CD4-positive, alpha-beta T cell treated with Interleukin-2 at 100 ng/mL for 4 hours (primary cell): ENCODE results near the gene FYCO1.
A peak's percentile ranks its signal among the peaks of the same experiment; 100 is the strongest.

Experiments
- DNase-seq: peaks from one replicate; pipeline ENCODE4 v3.0.0-alpha.2; 2020; ENCODE audit warnings: low spot score

The FYCO1 gene

DNA sequence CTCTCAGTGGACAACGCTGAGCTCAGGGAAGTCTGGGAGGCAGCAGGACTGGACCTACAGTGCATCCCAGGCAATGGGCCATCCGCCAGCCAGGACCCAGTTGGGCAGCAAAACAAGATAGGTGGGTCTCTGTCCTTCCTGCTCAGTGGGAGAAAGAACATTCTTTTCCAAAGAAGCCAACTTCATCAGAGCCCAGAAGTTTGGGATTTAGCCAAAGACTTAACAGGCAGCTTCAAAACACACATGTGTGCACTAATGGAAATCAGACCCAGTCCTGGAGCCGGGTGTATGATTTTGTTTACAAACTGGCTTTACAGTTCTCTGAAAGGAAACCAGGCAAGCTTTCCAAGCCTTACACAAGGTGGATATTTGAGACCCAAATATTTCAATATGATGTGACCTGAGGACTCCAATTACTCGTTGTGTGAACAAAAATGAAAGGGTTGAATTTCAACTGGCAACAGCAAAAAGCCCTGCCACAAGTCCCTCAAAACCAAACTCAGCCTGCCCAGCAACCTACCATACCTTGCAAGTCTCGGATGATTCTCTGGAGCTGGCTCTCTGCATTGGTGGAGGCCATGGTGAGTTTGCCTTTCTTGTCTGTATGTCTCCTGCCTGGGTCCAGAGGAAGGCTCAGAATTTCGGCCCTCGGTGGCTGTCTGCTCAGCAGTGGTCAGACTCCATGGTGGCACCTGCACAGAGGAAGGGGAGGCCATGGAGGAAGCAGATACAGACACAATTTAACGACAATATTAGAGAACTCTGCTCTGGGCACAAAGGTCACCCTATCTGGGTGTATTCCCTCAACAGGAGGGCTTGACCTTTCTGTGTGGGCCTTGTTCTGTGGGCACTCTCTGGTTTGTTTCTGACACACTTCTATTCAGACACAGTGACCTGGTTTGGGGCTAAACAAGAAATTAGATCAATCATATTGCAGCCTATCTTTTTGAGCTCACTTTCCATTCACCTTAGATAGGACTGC, 11.0 kb downstream of the FYCO1 start:
- no peak for DNase-seq

DNA sequence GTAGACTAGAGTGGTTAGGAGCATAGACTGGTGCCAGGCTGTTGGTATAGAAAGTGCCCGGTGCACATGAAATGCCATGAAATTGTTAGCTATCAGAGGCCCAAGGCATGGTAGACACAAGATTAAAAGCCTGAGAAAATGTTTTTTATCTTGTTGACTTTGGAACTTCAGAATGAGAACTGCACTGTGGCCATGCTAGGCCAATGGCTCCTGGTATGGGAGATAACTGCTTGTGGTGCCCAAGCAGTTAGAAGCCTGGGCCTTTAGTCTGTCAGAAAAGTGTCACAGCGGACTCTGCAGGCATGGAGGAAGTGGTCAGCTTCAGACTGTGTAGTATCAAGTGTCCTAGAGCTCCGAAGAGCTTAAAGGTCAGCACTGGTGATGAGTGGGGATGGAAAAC, 11.9 kb downstream of the FYCO1 start:
- no peak for DNase-seq

DNA sequence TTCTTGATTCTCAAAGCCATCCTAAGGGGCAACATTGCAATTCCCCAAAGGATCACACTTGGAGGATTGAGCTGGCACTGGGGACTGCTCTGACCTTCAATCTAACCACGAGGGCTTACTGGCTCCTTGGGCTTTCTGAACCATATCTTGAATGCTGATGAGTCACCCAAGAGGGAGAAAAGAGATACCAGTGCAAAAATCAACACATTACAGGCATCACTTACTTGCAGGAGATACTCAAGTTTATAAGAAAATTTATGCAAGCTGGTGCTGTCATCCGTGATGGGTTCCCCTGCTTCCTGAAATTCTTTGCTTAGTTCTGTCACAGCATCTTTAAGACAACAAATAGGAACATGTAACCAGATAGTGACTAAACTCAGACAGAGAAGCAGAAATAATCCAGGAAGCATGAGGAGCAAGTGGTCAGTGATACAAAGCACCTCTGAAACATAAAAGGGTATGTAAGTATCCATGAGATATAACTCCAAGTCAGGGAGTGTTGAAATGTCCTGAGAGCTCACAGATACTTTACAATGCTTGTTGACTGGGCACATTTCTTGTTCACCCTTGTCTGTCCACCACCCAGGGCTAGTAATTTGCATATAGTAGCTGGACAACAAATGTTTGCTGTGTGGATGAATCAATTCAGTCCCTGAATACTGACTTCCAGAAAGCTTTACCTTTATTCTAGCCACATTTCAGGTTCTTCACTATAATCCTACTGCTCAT, 14.1 kb downstream of the FYCO1 start:
- DNase-seq: no peak

DNA sequence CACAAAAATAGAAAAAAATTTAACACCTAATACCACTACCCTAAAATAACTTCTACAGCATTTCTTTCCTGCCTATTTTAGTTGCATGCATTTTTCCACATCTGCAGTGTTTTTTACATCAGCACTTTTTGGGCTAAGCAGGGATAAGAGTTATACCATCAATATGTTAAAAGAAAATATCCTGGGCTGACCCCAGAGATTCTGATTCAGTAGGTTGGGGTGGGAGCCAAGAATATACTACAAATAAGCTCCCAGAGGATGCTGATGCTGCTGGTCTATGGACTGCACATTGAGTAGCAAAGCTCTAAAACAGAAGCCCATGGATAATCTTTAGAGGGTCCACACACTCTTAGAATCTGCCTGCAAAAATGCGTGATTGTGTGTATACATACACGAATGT, 14.8 kb downstream of the FYCO1 start:
- no peak for DNase-seq

DNA sequence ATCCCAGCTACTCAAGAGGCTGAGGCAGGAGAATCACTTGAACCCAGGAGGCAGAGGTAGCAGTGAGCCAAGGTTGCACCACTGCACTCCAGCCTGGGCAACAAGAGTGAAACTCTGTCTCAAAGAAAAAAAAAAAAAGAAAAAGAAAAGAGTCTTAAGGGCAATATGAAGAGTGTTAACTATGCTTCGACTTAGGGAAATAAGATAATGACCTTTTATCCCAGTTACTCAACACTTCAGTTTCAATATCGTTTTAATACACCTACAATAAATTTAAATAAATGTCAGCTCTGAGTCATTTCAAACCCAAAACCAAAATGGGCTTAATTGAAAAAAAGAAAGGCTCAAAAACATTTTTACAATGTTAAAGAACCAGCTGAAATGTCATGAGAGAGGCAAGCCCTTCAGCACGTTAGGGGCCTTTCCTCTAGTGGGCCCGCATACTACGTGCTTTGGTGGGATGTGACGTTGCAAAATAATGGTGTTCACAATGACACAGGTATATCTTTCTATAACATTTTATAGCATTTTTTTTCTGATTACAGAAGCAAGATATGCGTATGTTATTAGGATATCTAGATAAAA, 15.3 kb downstream of the FYCO1 start:
- DNase-seq: peak; percentile 37

DNA sequence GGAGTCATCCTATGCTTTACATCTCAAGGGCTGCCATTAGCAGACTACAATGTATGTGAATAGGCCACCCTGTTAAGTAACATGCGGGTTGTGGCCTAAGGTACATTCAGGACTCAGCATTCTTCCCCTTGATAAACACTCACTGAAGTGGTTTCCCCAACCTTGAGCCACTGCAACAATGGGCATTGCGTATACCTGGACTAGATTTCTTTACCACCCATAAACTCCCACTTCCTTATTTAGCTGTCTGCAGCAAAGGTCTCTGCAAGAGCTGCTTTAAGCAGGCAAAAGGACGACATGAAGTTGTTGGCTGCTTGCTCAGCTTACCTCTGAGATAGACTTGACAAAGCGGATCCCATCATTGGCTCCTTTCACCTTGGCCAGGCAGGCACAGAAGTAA, 16.2 kb downstream of the FYCO1 start:
- DNase-seq: no peak

DNA sequence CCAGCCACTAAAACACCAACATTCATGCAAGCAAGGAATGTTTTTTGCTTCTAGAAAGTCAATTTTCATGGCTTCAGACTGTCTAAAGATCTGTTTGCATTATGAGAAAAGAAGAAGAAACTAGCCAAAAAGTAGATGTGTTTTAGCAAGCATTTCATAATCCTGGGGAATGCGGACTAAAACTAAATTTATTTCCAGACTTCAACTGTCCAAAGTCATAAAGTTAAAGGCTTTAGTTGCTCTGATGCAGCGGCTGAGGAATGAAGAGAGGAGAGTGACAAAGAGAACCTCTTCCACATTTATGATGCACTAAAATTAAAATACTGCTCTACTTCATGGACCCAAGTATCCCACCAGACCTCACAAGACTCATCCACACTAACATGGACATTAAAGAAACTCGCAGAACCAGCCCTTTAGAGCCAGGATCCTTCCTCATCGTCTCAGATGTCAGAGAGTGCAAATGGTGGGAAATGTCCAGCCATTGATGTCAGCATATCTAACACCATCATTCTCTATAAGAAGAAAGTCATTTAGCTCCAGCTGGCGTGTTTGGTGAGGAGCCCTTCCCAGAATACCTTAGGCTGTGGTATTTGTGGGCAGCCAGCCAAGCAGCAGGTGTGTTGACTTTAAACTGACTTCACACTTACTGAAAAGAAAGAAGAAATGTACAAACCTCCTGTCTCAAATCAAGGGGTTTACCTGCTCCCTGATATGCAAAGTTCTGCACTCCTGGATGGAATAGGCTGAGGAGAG, 17.4 kb downstream of the FYCO1 start:
- peak; percentile 72 for DNase-seq

DNA sequence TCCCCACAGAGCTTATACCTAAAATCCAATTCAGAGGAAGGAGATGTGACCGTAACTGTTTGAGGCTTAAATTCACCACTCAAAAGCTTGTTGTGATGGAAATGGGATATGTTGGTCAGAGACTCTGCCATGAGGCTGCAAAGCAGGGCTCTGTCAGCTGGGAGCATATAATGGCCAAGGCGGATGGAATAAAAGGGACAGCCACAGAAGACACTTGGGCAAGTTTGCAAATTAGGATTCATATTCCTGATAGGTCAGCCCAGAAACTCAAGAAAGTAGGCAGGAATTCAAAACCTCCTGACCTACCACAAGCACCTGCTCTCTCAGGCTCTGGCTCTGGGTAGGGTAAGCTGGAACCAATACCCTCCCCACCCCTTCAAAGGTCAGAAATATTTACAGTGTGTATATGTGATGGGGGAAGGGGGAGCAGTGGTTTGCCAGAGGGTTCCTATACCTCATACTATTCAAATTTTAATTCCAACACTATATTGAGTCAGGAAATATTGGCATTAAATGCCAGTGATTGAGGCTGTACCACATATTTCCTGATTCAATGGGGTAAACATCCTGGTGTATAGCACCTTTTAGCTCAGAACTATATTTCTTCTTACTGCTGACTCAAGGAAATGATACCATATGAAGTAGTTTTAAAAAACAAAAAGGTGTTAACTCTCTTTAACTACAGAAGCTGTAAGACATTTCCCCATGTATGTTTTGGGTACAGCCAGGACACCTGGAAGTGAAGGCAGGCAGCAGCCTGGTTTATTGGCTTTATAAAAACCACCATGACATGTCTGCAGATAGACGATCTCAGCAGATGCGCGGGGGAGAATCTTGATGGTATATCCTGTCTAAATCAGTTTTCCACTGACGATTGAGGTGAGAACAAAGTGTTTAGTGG, 19.2 kb downstream of the FYCO1 start:
- peak; percentile 52 for DNase-seq

DNA sequence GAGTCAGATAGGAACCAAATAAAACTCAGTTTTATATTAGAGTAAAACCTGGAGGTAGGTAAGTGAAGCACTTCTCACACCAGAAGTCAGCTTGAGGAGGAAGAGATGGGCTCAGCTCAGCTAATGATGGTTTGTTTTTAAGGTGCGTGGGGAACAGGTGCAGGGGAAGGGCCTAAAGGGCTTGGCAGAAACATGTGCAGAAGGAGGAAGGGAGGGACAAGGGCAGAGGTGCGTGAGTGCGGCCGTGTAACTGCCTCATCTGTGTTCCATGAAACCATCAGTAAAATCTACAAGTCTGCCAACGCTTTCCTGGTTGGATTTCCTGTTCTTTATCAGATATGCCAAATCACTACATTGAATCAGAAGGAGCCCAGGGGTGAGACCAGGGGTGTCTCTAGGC, 19.9 kb downstream of the FYCO1 start:
- no peak for DNase-seq

DNA sequence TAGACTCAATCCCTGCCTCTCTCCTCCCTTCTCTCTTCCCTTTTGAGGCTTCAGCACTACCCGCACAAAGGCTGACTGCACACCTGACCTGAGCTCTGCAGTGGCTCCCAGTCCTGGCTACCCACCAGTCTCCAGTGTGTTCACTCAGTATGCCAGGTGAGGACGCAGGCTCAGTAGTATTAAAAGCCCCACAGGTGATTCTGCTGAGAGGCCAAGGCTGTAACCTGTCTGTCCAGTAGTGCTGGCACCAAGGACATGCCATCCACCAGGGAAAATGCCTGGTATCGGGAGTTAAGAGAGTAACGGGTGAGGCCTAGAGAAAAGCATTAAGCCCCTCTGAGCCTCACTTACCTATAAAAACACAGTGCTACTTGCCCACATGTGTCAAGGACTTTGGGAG, 20.9 kb downstream of the FYCO1 start:
- no peak for DNase-seq

DNA sequence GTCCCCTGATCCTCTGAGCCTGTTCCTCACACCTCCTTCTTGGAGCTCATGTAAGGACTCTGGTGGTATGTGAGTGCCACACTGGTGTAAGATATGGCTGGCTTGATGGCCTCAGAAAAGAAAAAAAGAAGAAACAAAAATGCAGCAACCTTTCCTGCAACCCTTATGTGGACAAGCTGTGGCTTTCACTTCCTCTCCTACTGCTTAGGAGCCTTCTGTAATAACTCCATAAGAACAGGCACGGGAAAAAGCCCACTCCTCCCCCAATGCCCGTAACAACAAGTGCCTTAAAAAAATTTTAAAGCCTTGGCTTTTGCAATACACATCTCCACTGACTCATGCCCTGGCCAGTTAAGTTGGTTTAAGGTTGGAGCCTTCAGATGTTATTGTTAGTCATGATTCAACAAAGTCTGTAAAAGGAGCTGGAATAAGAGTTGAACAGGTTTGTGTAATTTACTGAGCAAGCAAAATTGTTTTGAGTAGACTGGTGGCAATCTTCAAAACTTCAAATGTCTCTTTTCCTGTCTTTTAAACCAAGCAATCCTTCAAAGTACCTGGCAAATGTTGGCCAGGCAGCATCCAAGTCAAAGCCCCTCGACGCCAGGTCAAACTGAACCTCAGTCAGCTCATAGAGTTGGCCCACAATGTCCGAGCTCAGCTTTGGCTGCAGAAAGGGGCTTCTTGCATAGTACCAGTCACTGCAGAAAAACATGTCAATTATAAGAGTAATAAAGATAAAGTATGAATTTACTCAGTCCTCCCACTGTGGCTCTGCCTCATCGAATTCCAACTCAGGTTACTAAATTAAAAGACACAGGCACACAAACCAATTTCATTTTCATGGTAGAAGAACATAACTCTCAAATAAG, 22.9 kb downstream of the FYCO1 start:
- DNase-seq: peak; percentile 47

DNA sequence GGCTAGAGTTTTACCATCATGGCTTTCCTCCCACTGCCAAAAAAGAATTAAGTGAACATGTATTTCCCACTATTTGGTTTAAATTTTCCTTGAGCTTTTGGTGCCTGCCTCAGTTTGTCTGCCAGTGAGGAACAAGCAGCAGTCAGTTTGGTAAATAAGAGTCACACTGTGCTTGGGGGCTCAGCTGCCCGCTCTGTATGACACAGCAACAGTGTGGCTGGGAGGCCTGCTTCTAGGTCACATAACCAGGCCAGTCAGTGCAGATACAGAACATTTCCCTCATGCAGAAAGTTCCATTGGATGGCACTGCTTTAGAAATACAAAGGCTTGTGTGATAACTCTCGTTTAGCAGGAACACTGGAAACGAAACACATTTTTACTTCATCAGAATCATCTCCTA, 25.7 kb downstream of the FYCO1 start:
- no peak for DNase-seq

DNA sequence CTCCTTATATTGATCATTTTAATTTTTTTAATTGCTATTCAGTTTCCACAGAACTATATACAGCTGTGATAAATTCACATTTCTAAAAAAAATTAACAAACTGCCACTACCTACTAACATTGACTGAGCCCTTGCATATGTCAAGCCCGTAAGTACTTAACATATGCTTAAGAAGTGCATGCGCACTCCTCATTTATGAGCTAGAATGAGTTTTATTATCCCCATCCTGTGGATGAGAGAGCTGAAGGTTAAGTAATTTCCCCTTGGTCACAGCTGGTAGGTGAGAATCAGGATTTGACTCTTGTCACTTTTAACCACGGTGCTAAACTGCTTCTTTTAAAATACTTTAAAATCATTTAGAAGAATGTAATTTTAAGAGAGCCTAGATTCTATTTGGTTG, 26.5 kb downstream of the FYCO1 start:
- DNase-seq: no peak

DNA sequence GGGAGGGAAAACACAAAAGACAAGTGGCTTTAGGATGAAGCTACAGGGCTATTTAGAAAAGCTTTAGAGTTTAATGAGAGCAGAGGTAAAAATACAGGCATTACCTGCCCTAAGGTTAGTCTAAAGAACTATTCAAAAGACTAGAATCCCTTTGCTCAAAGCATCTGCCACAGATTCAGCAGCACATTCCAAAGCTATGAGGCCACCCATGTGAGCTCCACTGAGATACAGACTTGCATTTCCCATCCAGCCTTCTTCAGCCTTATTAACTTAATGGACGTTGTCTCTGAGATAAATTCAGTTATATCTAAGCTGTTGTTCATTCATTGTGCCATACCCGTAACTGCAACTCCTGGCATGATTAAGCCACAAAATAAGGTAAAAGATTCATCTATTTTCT, 26.9 kb downstream of the FYCO1 start:
- DNase-seq: no peak

DNA sequence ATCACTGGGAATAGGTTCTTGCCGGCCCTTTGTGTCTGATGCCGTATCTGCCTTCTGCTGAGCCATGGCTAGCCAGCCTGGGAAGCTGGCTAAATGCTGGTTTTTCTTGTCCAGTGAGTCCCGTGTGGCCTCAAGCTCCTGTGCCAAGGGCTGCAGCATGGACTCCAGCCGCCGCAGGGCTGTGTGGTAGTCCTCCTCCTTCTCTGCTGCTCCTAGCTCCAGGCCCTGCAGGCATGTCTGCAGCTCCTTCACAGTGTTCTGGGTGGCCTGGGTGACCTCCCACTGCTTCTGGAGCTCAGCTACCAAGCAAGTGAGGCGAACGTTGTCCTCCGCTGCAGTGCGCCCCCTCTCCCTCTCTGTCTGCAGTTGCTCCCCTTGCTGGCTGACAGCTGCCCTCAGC, 27.5 kb downstream of the FYCO1 start:
- DNase-seq: no peak

DNA sequence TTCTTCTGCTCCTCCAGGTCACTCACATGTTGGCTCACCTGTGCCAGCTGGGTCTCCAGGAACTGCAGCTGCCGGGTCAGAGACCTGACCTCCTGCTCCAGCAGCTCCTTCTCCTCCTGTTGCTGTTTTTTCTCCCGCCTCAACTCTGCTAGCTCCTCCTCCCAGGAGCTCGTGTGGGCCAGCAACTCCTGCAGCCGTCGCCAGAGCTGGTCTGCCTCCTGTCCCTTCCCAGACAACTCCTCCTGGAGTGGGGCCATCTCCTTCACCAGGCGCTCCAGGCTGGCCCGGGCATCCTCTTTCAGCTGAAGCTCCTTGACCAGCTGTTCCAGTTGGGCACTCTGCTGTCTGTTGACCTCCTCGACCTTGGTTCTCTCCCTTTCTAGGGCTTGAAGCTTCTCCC, 27.9 kb downstream of the FYCO1 start:
- no peak for DNase-seq

DNA sequence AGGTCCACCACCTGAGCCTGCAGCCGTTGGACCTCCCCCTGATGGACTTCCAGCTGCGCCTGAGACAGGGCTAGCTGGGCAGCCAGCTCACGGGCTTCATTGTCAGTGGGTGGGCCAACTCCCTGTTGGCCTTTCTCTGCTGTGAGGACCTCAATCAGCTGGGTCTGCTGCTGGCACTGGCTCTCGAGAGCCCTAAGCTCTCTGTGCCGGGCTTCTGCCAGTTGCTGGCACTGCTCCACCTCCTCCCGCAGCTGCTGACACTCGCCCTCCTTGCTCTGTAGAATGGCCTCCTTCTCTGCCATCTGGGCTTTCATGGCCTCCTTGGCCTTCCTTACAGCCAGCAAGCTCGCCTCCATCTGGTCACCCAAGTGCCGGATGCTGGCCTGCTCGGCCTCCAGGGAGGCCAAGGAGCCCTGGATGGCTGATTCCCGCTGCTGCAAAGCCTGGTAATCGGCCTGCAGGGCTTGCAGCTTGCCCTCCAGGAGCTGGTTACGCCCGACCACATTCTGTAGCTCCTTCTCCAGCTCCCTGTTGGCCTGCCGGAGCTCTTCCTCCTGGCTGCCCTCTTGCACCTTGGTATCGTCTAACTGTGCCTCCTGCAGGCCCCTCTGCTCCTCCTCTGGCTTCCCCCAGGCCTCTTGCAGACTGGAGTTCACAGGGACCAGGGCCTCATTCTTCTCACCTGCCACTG, 28.5 kb downstream of the FYCO1 start:
- DNase-seq: no peak

DNA sequence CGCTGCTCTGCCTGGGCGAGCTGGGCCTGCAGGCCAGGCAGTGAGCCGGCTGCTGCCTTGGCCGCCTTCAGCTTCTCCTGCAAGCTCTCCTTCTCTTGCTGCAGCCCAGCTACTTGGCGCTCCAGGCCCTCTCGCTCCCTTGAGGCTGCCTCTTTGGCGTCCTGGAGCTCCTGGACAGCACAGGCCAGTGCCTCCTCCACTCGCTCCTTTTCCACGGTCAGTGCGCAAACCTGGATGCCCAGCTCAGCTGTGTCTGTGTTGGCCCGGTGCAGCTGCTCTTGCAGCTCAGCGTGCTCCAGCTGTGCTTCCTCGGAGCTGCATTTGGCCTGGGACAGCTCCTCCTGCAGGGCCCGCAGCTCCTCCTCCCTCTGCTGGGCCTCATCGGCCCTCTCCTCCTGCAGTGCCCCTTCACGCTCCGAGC, 29.2 kb downstream of the FYCO1 start:
- no peak for DNase-seq

DNA sequence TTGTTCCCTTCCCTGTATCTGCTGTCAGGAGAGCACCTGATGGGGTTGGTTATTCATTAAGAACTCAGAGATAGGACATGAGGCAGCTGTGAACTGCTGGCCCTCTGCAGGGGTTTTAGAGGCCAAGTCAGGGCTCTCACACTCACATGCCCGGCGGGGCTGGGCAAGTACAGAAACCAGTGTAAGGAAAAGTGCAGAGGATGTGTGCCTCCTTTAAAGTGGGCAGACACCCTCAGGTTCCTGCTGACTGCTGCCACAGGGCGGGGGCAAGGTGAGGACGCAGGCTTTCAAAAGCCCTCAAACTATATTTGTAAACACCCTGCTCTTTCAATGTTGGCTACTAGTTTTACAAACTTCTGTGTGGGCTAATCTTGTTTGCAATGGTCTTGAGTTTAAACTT, 30.0 kb downstream of the FYCO1 start:
- peak; percentile 33 for DNase-seq

DNA sequence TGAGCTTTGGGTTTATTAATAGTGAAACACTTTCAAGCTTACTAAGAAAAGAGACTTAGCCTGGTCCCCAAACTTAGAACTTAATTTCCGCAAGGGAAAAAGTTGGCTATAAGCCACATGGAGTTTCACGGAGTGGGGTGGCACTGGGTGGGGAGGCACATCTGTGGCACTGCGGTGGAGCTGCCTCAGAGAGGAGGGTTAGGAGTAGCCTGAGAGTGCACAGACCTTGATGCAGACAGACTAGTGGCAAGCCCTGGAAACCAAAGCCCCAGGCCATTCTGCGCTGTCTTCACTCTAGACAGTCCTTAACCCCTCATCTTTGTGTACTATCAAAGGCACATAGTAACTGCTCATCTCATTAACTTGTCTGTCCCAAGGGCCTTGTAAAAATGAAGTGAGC, 30.4 kb downstream of the FYCO1 start:
- DNase-seq: no peak
